ENCODE data around the gene STPG4.
"Not testable (repeated sequence)": the region's sequence is repeated elsewhere in the genome, so short reads cannot be mapped to it uniquely, and the experiment has no call there.

The STPG4 gene

GRCh38 chr2:47124740-47125139 lies 30.4 kb downstream of the STPG4 start:
- DNase-seq: not testable (repeated sequence)

GRCh38 chr2:47120424-47120823 lies 34.7 kb downstream of the STPG4 start:
- DNase-seq: not testable (repeated sequence)

GRCh38 chr2:47119001-47119400 lies 36.1 kb downstream of the STPG4 start:
- no peak for DNase-seq

- DNase-seq: no peak
Measured at GRCh38 chr2:47118581-47118980, 36.5 kb downstream of the STPG4 start.

- DNase-seq: no peak
Measured at GRCh38 chr2:47112665-47113435, 42.3 kb downstream of the STPG4 start.

GRCh38 chr2:47109680-47110079 lies 45.4 kb downstream of the STPG4 start:
- no peak for DNase-seq

GRCh38 chr2:47109007-47109375 lies 46.1 kb downstream of the STPG4 start:
- DNase-seq: no peak

- not testable (repeated sequence) for DNase-seq
Measured at GRCh38 chr2:47108267-47109006, 46.7 kb downstream of the STPG4 start.

GRCh38 chr2:47107201-47107600 lies 47.9 kb downstream of the STPG4 start:
- DNase-seq: not testable (repeated sequence)

- DNase-seq: not testable (repeated sequence)
Measured at GRCh38 chr2:47106231-47106630, 48.9 kb downstream of the STPG4 start.

GRCh38 chr2:47099712-47100111 lies 55.4 kb downstream of the STPG4 start:
- DNase-seq: not testable (repeated sequence)

GRCh38 chr2:47098953-47099352 lies 56.2 kb downstream of the STPG4 start:
- no peak for DNase-seq

GRCh38 chr2:47097563-47097962 lies 57.5 kb downstream of the STPG4 start:
- no peak for DNase-seq

GRCh38 chr2:47096451-47096850 lies 58.7 kb downstream of the STPG4 start:
- no peak for DNase-seq

GRCh38 chr2:47095349-47096020 lies 59.6 kb downstream of the STPG4 start:
- DNase-seq: no peak

- DNase-seq: no peak
Measured at GRCh38 chr2:47094511-47095142, 60.5 kb downstream of the STPG4 start.

GRCh38 chr2:47093626-47094025 lies 61.5 kb downstream of the STPG4 start:
- no peak for DNase-seq

GRCh38 chr2:47092465-47092864 lies 62.6 kb downstream of the STPG4 start:
- no peak for DNase-seq

GRCh38 chr2:47091118-47091517 lies 64.0 kb downstream of the STPG4 start:
- DNase-seq: no peak

GRCh38 chr2:47089083-47089464 lies 66.0 kb downstream of the STPG4 start:
- DNase-seq: no peak

- no peak for DNase-seq
Measured at GRCh38 chr2:47088371-47089082, 66.6 kb downstream of the STPG4 start.

GRCh38 chr2:47087051-47087450 lies 68.1 kb downstream of the STPG4 start:
- DNase-seq: no peak

- no peak for DNase-seq
Measured at GRCh38 chr2:47086571-47086970, 68.5 kb downstream of the STPG4 start.

Data from SHP77 (cell line).